ENCODE results near the gene KCNAB1.

Gene KCNAB1

DNA sequence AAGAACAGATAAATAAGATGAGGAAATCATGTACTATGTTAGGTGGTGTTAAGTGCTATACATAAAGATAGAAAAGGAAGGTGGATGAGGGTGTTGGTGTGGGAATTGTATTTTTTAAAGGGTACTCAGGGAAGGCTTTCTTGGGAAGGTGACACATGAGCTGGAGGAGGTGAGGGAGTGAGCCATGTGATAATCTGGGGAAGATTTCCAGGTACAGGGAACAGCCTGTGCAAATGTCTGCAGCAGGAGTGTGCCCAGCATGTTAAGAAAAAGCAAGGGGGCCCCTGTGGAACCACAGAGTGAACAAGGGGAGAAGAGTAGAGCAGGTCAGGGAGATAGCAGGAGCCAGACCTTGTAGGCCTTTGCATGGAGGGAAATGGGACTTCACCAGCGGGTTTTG, 258.9 kb downstream of the KCNAB1 start:
- ATAC-seq = no peak
- TF ChIP-seq RARB (CRISPR knock-in tag; IDR thresholded peaks at IDR 0.05) = no peak
- TF ChIP-seq ISL1 (CRISPR knock-in tag; IDR thresholded peaks at IDR 0.05) = no peak
- TF ChIP-seq ARNTL (CRISPR knock-in tag; IDR thresholded peaks at IDR 0.05; ENCODE audit: borderline replicate concordance, low read depth) = no peak
- TF ChIP-seq ZNF565 (CRISPR knock-in tag; conservative IDR thresholded peaks at IDR 0.05; ENCODE audit: low read depth) = no peak
- no peak for TF ChIP-seq ZNF8 (CRISPR knock-in tag; IDR thresholded peaks at IDR 0.05)
- TF ChIP-seq PATZ1 (CRISPR knock-in tag; IDR thresholded peaks at IDR 0.05; ENCODE audit: borderline replicate concordance) = no peak
- no peak for TF ChIP-seq CSDC2 (CRISPR knock-in tag; IDR thresholded peaks at IDR 0.05)
- TF ChIP-seq TCF4 (CRISPR knock-in tag; IDR thresholded peaks at IDR 0.05; ENCODE audit: borderline replicate concordance) = no peak
- TF ChIP-seq TOX (CRISPR knock-in tag; IDR thresholded peaks at IDR 0.05; ENCODE audit: borderline replicate concordance) = no peak
- no peak for TF ChIP-seq ZFP30 (CRISPR knock-in tag; IDR thresholded peaks at IDR 0.05)
- no peak for TF ChIP-seq ESRRG (CRISPR knock-in tag; IDR thresholded peaks at IDR 0.05)
- TF ChIP-seq, protein P1, sequence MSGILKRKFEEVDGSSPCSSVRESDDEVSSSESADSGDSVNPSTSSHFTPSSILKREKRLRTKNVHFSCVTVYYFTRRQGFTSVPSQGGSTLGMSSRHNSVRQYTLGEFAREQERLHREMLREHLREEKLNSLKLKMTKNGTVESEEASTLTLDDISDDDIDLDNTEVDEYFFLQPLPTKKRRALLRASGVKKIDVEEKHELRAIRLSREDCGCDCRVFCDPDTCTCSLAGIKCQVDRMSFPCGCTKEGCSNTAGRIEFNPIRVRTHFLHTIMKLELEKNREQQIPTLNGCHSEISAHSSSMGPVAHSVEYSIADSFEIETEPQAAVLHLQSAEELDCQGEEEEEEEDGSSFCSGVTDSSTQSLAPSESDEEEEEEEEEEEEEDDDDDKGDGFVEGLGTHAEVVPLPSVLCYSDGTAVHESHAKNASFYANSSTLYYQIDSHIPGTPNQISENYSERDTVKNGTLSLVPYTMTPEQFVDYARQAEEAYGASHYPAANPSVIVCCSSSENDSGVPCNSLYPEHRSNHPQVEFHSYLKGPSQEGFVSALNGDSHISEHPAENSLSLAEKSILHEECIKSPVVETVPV (CRISPR knock-in tag; IDR thresholded peaks at IDR 0.05) = no peak
- no peak for TF ChIP-seq PPARA (CRISPR knock-in tag; IDR thresholded peaks at IDR 0.05; ENCODE audit: borderline replicate concordance)
- TF ChIP-seq, protein P2, sequence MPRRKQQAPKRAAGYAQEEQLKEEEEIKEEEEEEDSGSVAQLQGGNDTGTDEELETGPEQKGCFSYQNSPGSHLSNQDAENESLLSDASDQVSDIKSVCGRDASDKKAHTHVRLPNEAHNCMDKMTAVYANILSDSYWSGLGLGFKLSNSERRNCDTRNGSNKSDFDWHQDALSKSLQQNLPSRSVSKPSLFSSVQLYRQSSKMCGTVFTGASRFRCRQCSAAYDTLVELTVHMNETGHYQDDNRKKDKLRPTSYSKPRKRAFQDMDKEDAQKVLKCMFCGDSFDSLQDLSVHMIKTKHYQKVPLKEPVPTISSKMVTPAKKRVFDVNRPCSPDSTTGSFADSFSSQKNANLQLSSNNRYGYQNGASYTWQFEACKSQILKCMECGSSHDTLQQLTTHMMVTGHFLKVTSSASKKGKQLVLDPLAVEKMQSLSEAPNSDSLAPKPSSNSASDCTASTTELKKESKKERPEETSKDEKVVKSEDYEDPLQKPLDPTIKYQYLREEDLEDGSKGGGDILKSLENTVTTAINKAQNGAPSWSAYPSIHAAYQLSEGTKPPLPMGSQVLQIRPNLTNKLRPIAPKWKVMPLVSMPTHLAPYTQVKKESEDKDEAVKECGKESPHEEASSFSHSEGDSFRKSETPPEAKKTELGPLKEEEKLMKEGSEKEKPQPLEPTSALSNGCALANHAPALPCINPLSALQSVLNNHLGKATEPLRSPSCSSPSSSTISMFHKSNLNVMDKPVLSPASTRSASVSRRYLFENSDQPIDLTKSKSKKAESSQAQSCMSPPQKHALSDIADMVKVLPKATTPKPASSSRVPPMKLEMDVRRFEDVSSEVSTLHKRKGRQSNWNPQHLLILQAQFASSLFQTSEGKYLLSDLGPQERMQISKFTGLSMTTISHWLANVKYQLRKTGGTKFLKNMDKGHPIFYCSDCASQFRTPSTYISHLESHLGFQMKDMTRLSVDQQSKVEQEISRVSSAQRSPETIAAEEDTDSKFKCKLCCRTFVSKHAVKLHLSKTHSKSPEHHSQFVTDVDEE (CRISPR knock-in tag; IDR thresholded peaks at IDR 0.05) = no peak
- no peak for TF ChIP-seq OSR1 (CRISPR knock-in tag; IDR thresholded peaks at IDR 0.05)

- TF ChIP-seq ESRRG (CRISPR knock-in tag; IDR thresholded peaks at IDR 0.05) (no peak), PPARA (CRISPR knock-in tag; IDR thresholded peaks at IDR 0.05; ENCODE audit: borderline replicate concordance) (no peak)
- no peak for ATAC-seq
Observed at GRCh38 chr3:156381253-156381652, 260.9 kb downstream of the KCNAB1 start.

DNA sequence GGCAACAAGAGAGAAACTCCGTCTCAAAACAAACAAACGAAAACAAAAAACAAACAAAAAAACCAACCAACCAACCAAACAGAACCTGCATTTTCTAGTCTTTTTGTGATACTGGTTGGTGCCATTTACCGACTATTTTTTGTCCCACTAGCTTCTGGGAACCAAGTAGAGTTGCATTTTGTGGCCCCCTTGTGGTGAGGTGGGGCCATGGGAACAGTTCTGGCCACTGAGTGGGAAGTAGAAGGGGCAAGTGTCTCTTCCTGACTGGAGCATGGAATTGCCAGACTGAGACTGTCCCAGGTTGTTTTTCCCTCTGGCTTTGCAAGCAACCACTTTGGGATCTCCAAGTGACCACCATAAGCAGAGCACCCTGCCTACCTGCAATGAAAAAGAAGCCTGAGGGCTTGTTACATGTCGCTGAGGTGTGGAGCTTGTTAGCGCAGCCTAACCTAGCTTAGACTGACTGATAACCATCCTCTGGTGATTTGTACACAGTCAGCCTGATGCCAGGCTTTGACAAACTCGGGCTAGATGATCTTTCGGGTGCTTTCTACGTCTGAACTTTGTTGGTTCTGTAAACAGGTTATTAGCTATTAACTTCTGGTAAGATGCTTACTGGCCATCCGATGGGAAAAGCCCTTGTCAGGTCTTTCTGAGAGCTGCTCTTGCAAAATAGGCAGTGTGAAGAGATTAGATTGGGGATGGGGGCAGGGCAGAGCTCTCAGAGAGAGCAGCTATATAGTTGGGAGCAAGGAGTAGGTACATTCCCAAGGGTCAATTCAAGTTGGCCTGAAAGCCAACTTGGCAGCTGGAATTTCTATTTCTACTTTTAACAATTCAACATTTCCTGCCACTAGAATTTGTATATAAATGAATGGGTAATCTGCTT, 262.3 kb downstream of the KCNAB1 start:
- peak; percentile 28 for ATAC-seq

More for the DNA sequence above, 262.3 kb downstream of the KCNAB1 start:
- no peak for TF ChIP-seq TCF4 (CRISPR knock-in tag; IDR thresholded peaks at IDR 0.05; ENCODE audit: borderline replicate concordance)
- TF ChIP-seq BACH2 (CRISPR knock-in tag; IDR thresholded peaks at IDR 0.05; ENCODE audit: borderline replicate concordance) = no peak
- TF ChIP-seq PATZ1 (CRISPR knock-in tag; IDR thresholded peaks at IDR 0.05; ENCODE audit: borderline replicate concordance) = no peak
- TF ChIP-seq GLIS3 (CRISPR knock-in tag; IDR thresholded peaks at IDR 0.05) = no peak
- no peak for TF ChIP-seq ESRRG (CRISPR knock-in tag; IDR thresholded peaks at IDR 0.05)
- no peak for TF ChIP-seq ARNTL (CRISPR knock-in tag; IDR thresholded peaks at IDR 0.05; ENCODE audit: borderline replicate concordance, low read depth)
